GM19351 (cell line): ENCODE measurements around the gene FAM83D.
A peak's percentile ranks its signal among the peaks of the same experiment; 100 is the strongest.

Experiments used
- ATAC-seq: cut with Tn5 transposase; IDR thresholded peaks from one replicate; pipeline ENCODE4 v1.9.1; 2021; ENCODE audit warnings: mild to moderate bottlenecking, moderate library complexity; ENCODE audit not compliant: unreplicated experiment

The FAM83D gene

DNA sequence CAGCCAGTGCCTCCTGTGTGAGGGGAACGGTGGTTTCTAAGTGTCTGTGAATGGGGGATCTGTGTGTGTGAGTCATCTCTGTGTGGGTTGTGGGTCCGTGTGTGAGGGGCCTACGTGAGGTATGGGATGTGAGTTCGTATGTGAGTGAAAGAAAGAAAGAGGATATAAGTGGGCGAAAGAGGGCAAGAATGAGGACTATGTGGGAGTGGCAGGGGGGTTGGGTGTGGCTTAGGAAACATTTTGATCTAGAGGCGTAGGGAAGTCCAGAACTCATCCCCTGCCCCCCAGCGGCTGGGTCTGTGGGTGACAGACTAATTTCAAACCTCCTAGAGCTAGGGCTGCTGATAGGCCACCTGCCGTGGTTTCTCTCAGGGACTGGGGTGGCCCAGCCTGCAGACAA, 71.4 kb downstream of the FAM83D start:
- ATAC-seq = peak; percentile 96

- ATAC-seq = no peak
Measured at GRCh38 chr20:38999217-38999616, 73.0 kb downstream of the FAM83D start.

DNA sequence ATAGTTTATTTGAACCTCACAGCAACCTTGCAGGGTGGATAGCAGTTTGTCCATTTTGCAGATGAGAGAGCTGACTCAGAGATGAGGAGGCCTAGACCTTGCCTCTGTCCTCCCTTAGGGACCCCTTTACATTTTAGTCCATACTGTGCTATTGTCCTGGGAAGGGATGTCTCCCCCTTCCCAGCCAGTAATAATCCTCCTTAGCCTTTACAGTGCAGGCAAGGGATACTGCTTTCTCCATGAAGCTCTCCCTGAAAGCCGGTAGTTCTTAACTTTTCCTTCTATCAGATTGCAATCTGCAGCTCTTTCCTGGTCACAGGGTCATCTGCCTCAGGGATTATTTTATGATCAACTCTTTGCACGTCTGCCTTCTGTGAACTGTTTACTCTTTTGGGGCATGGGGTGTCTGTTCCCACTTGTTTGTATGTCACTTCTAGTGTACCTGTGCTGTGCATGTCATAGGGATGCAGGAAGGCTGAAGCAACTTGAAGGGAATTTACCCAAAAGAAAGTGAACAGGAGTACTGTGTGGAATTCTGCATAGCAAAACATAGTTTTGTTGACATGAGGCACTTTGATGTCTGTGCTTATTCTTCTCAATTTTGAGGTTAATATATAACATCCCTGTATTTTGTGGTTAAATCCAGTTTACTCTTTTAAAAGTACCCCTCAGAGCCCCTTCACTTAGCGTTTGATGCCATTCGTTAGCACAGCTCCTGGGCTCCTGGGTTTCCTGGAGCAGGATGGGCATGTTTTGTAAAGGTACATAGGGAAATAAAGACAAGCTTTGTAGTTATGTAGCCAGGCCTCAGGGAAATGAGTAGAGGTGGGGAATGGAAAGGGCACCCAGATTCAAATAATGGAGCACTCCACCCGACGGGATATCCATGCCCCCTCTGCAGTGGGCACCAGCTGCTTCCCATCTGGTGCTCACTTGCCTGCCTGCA, 74.0 kb downstream of the FAM83D start:
- ATAC-seq = no peak
